ENCODE data around the gene DPH2.

Gene DPH2

DNA sequence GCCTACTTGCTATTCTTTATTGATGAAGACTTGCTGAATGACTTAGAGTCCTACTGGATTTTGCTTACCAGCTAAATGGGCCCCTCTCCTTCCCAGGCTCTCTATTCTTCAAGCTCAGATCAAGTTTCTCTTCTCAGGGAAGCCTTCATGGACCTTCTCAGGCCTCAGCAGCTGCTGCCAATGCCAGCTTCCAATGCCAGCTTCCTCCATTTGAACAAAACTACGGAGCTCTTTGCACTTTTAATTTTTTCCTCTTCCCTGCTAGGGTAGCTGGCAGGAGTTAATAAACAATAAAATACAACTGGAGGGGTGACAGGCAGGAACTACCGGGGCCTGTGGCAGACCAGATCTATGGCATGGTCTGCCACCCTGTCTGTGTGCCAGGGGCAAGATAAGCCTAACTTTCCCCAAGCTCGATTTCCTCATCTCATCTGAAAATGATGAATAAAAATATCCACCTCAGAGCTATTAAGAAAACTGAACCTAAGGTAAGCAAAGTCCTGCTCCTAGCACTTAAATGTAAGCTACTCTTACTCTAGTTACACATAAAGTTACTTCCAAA, 24.1 kb upstream of the DPH2 start:
- DNase-seq: no peak

GRCh38 chr1:43946236-43947060, 23.4 kb upstream of the DPH2 start, which contains the start of gene IPO13:
Gene IPO13 (plus strand): TSS chr1:43946950. CDS start chr1:43947601, 651 bp downstream.
- peak; percentile 61 for DNase-seq

DNA sequence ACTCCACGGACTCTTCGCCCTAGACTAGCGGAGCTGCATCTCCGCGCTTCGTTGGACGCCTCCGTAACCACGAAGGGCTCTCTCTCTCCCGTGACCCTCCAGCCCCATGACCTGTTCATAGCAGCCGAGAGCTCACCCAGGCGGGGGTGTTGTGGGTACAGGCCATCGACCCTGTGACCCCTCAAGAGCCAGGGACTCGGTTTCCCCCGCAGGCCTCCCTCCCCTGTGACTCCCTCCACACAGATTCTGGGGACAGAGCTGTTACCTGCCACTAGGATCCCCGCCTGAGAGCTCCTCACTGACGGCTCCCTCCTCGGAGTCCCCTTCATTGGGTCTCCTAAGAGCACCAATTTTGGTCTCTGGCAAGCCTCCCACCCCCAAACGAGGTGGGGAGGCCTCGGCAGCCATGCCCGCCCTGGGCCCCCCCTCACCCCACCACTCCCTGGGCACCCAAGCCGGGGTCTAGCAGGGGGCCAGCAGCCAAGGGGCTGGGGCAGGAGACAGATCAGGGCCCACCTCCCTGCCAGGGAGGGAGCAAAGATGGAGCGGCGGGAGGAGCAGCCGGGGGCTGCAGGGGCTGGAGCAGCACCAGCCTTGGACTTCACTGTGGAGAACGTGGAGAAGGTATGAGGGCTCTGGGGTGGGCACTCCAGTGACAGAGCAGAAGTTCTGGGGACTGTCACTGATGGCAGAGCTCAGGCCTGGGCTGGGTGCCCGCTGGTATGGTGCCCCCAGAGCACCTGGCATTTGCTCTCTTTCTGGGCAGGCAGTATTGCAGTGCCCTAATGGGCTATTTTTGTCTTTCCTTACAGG, 22.5 kb upstream of the DPH2 start:
- DNase-seq: no peak

GRCh38 chr1:43947874-43948437, 21.9 kb upstream of the DPH2 start:
- no peak for DNase-seq

DNA sequence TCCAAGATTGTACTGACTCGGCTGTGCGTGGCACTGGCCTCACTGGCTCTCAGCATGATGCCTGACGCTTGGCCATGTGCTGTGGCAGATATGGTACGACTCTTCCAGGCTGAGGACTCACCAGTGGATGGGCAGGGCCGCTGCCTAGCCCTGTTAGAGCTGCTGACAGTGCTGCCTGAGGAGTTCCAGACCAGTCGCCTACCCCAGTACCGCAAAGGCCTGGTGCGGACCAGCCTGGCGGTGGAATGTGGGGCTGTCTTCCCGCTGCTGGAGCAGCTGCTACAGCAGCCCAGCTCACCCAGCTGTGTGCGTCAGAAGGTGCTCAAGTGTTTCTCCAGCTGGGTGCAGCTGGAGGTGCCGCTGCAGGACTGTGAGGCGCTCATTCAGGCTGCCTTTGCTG, 20.1 kb upstream of the DPH2 start:
- no peak for DNase-seq

DNA sequence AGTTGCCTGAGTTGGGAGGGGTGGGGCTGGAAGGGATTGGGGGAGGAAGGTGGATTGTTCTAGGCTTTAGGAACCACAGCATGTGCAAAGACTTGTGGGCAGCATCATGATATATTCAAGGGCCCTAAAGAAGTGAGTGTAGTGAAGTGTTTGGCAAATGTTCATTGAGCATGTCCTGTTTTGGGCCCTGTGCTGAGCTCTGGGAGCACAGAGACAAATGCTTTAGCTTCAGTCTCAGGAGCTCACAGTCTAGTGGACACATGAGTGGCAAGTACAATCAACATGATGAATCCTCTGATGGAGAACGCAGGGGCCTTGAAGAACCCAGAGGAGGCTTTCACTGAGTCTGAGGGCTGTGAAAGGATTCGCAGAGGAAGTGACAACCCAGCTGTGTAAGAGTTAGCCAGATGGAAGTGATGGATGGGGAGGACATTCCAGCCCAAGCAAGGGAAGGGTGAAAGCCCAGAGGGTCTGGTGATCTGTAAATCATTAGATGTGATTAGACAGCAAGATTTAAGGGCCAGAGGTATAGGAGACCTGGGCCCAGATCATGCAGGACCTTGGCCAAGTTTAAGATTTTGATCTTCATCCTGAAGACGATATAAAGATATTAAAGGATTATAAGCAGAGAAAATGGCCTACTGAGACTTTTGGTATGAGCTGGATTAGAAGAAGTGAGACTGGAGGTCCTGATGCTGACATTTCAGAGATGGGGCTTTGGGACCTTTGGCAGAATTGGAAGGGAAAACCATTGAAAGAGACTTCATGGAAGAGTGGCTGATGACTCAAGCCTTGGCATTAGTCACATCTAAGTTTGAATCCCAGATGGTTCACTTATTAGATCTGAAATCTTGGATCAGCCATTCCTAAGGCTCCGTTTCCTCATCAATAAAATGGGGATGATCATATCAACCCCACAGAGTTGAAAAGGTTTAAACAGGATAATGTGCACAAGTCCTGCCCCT, 18.5 kb upstream of the DPH2 start:
- DNase-seq: no peak

DNA sequence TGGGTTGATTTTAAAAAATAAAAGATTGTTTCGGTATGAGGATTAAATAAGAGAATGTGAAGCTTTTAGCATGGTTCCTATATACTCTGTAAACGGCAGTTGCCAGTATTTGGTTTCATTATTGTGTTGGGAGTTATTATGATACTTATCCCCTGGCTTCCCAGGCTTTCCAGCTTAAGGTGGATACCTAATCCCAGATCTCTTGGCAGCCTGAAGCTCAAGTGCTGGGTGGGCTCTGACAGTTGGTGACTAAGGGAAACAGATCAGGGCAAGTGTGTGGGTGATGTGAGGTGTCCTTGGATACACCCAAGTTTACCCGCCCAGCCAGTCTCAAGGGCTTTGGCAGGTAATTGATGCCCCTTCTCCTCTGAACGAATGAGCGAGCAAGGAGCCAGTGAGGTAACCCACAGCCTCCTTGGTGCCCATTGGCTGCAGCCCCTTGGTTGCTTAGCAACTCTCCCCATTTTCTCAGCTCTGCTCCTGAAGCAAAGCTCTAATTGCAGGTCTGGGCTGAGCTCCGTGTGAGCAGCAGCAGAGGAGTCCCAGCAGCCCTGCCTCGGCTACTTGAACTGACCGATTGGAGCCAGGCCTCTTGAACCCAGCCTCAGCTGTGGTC, 17.0 kb upstream of the DPH2 start:
- peak; percentile 95 for DNase-seq

GRCh38 chr1:43953361-43953760, 16.4 kb upstream of the DPH2 start:
- DNase-seq: no peak

GRCh38 chr1:43954036-43954435, 15.8 kb upstream of the DPH2 start:
- no peak for DNase-seq

GRCh38 chr1:43956234-43956633, 13.6 kb upstream of the DPH2 start:
- no peak for DNase-seq

DNA sequence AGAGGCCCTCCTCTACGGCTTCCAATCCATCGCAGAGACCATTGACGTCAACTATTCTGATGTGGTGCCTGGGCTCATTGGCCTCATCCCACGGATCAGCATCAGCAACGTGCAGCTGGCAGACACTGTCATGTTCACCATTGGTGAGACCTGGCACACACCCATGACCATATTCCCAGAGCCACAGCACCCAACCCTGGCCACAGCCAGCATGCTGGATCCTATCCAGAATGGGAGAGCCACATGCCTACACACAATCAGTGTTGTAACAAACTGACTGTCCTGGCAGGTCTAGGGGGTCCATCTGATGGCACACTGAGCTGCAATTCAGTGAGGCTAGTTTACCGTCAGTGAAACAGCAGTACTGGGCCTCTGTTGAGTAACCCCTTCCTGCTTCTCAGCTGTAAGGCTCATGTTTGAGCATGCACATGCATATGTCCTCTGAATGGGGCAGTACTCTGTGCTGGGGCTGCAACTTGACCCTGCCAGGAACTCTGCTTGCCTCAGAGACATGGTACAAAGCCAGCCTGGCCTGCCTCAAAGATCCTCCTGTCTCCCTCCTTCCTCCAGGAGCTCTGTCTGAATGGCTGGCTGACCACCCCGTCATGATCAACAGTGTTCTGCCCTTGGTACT, 12.3 kb upstream of the DPH2 start:
- no peak for DNase-seq

- DNase-seq: no peak
These were observed 11.2 kb upstream of the DPH2 start for GRCh38 chr1:43958351-43959255.

GRCh38 chr1:43960798-43961197, 9.0 kb upstream of the DPH2 start:
- no peak for DNase-seq

DNA sequence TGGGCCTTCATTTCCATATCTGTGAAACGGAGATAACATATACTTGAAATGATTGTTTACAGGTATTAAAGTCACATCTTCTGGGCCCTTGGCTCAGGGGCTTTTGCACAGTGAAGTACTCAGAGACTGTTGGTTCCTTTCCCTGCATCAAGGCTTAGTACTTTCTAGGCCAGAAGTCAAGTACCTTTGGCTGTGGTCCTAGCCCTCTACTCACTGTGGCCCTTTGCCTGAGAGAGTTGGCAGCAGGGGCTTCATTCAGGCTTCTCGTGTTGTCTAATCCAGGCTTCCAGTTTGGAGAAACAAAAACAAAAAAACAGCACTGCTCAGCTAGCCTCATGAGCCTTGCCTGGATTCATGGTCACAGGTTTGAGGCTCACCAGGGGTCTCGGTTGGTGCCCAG, 8.1 kb upstream of the DPH2 start:
- no peak for DNase-seq

DNA sequence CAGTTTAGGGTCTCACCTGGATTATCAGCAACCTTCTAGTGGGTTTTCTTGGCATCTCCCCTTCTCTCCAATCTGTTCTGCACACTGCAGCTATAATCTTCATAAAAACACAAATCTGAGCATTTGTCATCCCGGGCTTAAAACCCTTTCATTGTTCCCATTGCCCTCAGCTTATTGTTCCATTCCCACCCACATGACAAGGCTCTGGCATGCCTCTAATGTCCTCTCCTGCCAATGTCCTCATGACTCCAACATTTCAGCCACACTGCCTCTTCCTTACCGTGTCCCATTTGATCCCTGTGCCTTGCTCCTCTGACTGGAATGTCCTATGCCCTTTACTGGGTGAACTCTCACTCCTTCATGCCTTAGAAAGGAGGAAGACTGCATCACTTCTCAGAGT, 7.5 kb upstream of the DPH2 start:
- no peak for DNase-seq

DNA sequence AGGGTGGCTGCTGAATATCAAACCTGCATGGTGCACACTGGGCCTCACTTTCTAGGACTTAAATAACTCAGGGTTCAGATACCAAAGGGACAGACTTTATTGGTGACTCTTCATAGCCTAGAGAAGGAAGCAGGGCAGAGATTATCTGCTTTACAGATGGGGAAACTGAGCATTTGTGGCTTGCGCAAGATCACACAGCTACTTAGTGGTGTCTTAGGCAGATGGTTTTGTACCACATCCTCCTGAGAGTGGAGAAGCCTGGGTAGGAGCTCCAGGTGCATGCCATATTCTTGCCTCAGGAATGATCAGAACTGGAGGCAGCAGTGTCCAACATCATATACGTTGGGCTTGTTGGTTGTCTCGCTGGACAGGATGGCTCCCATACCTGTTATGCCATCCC, 6.8 kb upstream of the DPH2 start:
- no peak for DNase-seq

DNA sequence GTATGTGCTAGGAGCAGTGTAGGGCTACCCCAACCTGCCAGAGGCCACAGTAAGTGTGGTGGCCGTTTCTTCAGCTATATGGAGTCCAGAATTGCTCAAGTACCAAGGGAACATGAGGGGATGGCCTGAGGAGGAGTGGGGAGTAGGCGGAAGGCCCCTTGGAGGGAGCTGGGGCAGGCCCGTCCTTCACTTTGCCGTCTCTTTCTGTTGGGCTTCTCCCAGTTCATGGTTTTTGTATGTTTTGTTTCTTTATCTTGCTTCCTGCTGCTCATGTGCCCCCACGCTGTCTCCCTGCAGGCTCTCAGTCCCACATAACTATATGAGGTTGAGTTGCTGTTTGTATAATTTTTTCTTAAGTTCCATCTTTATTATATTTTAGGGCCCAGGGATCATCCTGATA, 5.9 kb upstream of the DPH2 start:
- no peak for DNase-seq

DNA sequence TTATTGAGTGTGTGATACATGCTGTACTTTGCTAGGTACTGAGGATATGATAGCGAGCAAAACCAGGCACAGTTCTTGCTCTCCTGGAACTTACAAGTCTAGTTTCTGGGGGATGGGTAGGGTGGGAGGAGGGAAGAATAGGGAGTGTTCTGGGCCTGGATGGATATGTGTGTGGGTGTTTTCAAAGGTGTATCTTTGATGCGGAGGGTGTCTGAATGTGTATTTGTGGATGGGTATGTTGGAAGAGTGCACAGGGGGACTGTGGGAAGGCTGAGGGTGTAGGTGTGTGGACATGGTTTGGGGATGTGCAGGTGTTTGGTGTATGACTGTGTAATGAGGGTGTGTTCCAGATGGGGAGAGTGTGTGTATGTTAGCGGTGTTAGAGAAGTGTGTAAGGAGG, 4.5 kb upstream of the DPH2 start:
- no peak for DNase-seq

DNA sequence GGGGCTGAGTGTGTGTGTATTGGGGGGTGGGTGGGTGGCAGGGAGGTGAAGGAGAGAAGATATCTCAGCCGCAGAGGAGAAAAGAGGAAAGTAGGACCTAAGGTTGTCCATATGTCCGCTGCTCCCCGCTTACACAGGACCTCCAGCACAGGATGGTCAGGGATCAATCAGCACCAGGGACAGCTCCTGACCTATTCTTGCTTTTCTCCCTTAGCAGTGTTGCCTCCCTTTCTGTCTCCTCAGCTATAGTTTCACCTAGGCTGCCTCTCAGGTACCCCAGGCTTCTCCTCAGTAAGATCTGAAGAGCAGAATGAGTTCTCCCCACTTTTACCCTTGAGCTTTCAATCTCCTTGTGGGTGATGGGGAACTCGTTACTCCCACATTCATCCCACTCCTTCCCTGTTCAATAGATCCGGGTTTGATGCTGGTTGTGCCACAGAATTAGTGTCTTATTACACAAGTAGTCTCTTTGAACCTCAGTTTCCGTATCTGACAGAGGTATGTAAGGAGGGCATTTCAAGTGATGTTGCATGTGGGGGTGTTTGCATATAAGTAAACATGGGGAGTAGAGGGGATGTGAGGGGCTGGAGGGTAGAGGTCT, 1.4 kb upstream of the DPH2 start:
- DNase-seq: no peak

DNA sequence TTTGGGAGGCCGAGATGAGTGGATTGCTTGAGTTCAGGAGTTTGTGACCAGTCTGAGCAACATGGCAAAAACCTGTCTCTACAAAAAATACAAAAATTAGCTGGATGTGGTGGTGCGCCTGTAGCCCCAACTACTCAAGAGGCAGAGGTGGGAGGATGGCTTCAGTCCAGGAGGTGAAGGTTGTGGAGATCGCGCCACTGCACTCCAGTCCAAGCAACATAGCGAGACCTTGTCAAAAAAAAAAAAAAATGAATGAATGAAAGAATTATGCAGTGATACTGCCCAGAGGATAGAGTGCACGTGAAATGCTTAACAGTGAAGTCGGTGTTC, 429 bp upstream of the DPH2 start:
- DNase-seq: no peak
